ENCODE data around the gene SMAD3. TPM values are rescaled to one million over a fixed set of nuclear protein-coding genes. Genes with fewer than 3 reads are reported as not detected.

The SMAD3 gene
- total RNA-seq, 4 donors from 2014 or later, result 21.2 to 32.3 (median 24.2) TPM

GRCh38 chr15:67035886-67036285, 29.5 kb upstream of the SMAD3 start:
- TF ChIP-seq POLR2AphosphoS5 (IDR thresholded peaks at IDR 0.05) (no peak), CTCF (IDR thresholded peaks at IDR 0.05) (no peak), POLR2A (IDR thresholded peaks at IDR 0.05; ENCODE audit: low read depth) (no peak), EP300 (IDR thresholded peaks at IDR 0.05) (no peak)
- Histone ChIP-seq H3K27ac (replicated peaks in 1 of 4) (no peak overlapping the region), H3K9me3 (no peaks in the 10 kb centered on the region), H3K4me3 (no peak overlapping the region), H3K4me1 (peaks cover 14 to 23% (median 16%) of the 10 kb centered on the region in 4 donors), H3K36me3 (no peaks in the 10 kb centered on the region), H3K27me3 (no peaks in the 10 kb centered on the region)
- intact Hi-C loops (cut with DNase I), result no loop called here
- DNase-seq (ENCODE audit: extremely low spot score), result no peak
- WGBS, result 82% methylated on average over 5 of the region's 5 CpGs

- Histone ChIP-seq H3K27me3 (no peaks in the 10 kb centered on the region), H3K4me1 (peaks cover 14 to 25% (median 23%) of the 10 kb centered on the region in 4 donors), H3K4me3 (no peak overlapping the region), H3K9me3 (no peaks in the 10 kb centered on the region), H3K27ac (replicated peaks in 1 of 4) (no peak overlapping the region), H3K36me3 (no peaks in the 10 kb centered on the region)
- DNase-seq (ENCODE audit: extremely low spot score), result no peak
- WGBS, result 85% methylated on average over 8 of the region's 8 CpGs
- intact Hi-C loops (cut with DNase I), result no loop called here
- TF ChIP-seq CTCF (IDR thresholded peaks at IDR 0.05), result no peak
- no peak for TF ChIP-seq POLR2AphosphoS5 (IDR thresholded peaks at IDR 0.05)
- no peak for TF ChIP-seq EP300 (IDR thresholded peaks at IDR 0.05)
- TF ChIP-seq POLR2A (IDR thresholded peaks at IDR 0.05; ENCODE audit: low read depth), result no peak
These were observed 28.4 kb upstream of the SMAD3 start for GRCh38 chr15:67036775-67037555.

DNA sequence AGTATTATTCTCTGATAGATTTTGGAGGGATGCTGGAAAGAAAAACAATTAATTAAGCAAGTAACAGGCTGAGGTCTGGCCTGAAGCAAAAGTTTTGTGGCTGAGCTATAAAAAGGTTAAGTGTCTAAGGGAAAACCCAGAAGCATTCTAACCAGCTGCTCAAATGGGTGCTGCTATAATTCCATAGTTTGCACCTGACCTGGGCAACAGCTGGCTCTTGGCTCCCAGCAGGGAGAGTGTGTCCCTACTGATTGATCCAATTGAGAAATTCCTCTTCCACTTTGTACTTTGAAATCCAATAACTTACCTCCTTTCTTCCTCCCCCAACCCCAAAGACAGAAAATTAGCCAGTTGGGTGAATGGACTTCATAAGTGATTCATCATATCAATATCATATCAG, 27.7 kb upstream of the SMAD3 start:
- H3K27ac ChIP-seq (replicated peaks in 1 of 4), result no peak overlapping the region
- H3K27me3 ChIP-seq, result no peaks in the 10 kb centered on the region
- intact Hi-C loops (cut with DNase I), result no loop called here
- H3K4me1 ChIP-seq, result peaks cover 17 to 31% (median 29%) of the 10 kb centered on the region in 4 donors
- DNase-seq (ENCODE audit: extremely low spot score), result no peak
- H3K36me3 ChIP-seq, result no peaks in the 10 kb centered on the region
- no peak overlapping the region for H3K4me3 ChIP-seq
- TF ChIP-seq POLR2A (IDR thresholded peaks at IDR 0.05; ENCODE audit: low read depth) (no peak), CTCF (IDR thresholded peaks at IDR 0.05) (no peak), EP300 (IDR thresholded peaks at IDR 0.05) (no peak), POLR2AphosphoS5 (IDR thresholded peaks at IDR 0.05) (no peak)
- no peaks in the 10 kb centered on the region for H3K9me3 ChIP-seq

- Histone ChIP-seq H3K27ac (replicated peaks in 1 of 4) (no peak overlapping the region), H3K9me3 (no peaks in the 10 kb centered on the region), H3K36me3 (no peaks in the 10 kb centered on the region), H3K27me3 (no peaks in the 10 kb centered on the region), H3K4me1 (peaks cover 11 to 24% (median 22%) of the 10 kb centered on the region in 4 donors), H3K4me3 (no peak overlapping the region)
- DNase-seq (ENCODE audit: extremely low spot score), result no peak
- TF ChIP-seq EP300 (IDR thresholded peaks at IDR 0.05) (no peak), POLR2A (IDR thresholded peaks at IDR 0.05; ENCODE audit: low read depth) (no peak), CTCF (IDR thresholded peaks at IDR 0.05) (no peak), POLR2AphosphoS5 (IDR thresholded peaks at IDR 0.05) (no peak)
- intact Hi-C loops (cut with DNase I), result no loop called here
These were observed 26.7 kb upstream of the SMAD3 start for GRCh38 chr15:67038736-67039135.

Data from esophagus muscularis mucosa (tissue), 4 donors.